HG03196 (cell line): ENCODE results near the gene TMEM203.

Experiments
- ATAC-seq: cut with Tn5 transposase; IDR thresholded peaks from one replicate; pipeline ENCODE4 v1.9.1; 2021; ENCODE audit not compliant: unreplicated experiment

TMEM203 gene

DNA sequence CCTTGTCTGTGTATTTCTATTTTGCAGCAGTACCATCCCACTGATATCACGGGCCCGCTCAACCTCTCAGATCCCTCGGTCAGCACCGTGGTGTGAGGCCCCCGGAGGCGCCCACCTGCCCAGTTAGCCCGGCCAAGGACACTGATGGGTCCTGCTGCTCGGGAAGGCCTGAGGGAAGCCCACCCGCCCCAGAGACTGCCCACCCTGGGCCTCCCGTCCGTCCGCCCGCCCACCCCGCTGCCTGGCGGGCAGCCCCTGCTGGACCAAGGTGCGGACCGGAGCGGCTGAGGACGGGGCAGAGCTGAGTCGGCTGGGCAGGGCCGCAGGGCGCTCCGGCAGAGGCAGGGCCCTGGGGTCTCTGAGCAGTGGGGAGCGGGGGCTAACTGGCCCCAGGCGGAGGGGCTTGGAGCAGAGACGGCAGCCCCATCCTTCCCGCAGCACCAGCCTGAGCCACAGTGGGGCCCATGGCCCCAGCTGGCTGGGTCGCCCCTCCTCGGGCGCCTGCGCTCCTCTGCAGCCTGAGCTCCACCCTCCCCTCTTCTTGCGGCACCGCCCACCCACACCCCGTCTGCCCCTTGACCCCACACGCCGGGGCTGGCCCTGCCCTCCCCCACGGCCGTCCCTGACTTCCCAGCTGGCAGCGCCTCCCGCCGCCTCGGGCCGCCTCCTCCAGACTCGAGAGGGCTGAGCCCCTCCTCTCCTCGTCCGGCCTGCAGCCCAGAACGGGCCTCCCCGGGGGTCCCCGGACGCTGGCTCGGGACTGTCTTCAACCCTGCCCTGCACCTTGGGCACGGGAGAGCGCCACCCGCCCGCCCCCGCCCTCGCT, 37.5 kb downstream of the TMEM203 start:
- ATAC-seq = no peak

DNA sequence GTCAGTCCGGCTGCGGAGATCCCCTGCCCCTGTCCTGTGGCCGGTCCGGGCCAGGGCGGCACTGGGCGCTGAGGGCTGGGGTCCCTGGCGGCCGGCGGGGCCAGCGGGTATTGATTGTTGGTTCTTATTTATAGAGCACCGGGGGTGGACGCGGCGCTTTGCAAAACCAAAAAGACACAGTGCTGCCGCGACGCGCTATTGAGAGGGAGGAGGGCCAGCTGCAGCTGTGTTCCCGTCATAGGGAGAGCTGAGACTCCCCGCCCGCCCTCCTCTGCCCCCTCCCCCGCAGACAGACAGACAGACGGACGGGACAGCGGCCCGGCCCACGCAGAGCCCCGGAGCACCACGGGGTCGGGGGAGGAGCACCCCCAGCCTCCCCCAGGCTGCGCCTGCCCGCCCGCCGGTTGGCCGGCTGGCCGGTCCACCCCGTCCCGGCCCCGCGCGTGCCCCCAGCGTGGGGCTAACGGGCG, 38.1 kb downstream of the TMEM203 start:
- ATAC-seq = no peak

DNA sequence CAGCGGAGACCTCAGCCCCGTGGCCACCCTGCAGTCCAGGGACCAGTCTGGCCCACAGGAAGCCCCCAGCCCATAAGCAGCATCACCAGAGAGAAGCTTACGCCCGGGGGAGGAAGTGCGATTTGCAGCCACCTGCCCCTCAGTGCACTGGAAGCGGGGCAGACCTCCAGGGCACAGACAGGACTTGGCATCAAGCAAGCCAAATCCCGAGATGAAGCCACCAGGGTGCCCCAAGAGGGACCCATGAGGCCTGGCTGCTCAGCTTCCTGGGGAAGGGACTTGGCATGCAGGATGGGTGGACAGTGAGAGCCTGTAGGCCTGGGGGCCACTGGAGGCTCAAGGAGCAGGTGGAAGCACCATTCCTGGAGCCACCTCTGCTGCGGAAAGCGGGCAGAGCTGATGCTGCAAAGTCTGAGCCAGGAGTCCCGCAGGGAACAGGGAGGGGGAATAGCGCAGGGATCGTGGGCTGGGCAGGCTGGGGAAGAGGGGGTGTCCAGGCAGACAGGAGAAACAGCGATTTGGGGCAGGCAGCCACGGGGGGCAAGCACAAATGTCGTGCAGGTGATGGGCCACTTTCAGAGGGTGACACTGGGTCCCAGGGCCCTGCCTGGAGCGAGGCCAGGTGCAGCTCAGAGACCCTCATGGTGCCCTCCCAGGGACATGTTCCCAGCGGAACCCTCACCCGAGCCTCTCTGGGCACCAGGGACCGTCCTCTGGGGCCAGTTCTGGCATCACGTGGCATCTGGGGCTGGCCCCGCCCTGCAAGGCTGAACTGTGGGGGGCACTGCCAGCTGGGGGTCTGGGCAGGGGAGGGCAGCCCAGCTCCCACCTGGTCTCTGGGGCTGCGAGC, 38.8 kb downstream of the TMEM203 start:
- ATAC-seq = no peak

DNA sequence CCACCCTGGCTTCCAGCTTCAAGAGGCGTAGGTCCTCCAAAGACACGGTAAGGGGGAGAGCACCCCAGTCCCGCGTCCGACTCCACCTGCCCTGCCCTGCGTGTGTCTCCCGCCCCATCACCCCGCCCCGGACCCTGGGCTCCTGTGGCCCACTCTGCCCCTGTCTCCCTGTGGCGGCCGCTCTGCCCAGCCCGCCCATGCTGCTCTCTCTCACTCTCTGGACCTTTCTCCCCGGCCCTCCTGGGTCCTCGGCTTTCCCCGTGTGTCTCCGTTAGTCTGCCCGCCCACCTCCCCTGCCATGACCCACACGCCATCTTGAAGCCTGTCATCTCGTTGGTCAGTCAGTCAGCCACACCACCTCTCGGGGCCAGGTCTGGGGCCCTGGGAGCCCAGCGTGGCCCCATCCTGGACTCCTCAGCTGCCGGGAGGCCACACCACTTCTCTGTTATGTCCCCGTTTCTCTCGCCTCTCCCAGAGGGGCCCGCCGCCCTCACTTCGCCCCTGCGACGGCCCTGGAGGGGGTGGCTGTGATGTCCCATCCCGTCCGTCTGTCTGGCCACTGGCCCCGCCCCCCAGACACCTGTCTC, 40.1 kb downstream of the TMEM203 start:
- ATAC-seq = no peak

DNA sequence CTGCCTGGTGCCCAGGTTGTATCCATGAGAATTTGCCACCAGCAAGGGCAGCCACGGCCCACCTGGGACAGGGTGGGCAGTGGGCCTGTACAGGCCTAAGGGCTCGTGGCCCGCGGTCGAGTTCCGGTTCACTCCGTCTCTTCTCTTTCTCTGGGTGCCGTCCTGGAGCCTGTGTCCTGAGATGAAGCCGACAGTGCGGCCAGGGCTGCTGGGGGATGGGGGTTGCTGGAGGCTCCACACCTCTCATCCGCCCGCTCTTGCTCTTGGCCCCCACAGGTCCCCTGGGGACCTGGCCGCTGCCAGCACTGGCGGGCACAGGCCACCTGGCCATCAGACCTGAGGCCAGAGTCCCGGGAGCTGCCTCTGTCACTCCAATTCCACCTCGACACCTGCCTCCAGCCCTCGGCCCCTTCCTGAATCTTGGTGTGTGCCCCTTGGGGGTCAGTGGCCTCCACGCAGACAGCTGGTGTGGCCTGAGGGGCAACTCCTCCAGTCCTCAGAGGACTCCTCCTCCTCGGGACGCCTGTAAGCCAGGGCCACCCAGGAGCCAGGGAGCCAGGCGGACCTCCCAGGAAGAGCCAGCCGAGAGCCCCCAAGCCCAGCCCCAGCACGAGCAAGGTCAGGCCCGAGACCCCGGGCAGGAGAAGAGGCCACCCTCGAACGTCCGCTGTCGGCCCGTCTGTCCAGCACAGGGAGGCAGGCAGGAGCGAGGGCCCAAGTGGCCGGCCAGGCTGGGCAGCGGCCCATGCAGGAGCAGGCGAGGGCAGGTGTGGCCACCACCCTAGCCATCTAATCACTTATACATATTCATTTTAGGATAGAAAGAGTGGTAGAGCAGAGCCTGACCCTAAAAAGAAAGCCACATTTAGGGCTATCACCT, 40.8 kb downstream of the TMEM203 start:
- ATAC-seq = no peak

DNA sequence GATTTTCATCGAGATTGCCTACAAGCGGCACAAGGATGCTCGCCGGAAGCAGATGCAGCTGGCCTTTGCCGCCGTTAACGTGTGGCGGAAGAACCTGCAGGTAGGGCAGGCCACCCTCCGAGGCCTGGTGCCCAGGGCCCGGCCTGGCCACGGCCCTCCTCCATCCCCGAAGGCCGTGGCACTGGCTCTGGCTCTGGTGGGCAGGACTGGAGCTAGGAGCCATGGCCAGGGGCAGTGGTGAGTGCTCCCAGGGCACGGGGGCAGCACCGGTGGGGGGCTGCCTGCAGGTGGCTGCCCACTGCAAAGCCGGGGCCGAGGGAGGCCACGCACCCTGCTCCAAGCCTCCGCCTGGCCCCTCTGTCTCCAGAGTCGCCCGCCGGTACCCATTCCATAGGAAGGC, 41.6 kb downstream of the TMEM203 start:
- no peak for ATAC-seq

DNA sequence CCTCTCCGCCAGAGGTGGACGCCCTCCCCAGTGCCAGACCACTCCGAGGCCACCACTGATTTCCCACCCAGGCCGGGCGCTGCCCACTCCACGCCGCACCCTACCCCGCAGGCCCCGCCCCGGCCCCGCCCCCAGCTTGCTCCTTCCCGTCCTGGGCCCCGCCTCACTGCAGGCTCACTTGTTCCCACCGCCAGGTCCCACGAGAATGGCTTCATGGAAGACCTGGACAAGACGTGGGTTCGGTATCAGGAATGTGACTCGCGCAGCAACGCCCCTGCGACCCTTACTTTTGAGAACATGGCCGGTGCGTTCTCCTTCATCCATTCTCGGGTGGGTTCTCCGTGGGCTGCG, 42.1 kb downstream of the TMEM203 start:
- ATAC-seq = no peak

DNA sequence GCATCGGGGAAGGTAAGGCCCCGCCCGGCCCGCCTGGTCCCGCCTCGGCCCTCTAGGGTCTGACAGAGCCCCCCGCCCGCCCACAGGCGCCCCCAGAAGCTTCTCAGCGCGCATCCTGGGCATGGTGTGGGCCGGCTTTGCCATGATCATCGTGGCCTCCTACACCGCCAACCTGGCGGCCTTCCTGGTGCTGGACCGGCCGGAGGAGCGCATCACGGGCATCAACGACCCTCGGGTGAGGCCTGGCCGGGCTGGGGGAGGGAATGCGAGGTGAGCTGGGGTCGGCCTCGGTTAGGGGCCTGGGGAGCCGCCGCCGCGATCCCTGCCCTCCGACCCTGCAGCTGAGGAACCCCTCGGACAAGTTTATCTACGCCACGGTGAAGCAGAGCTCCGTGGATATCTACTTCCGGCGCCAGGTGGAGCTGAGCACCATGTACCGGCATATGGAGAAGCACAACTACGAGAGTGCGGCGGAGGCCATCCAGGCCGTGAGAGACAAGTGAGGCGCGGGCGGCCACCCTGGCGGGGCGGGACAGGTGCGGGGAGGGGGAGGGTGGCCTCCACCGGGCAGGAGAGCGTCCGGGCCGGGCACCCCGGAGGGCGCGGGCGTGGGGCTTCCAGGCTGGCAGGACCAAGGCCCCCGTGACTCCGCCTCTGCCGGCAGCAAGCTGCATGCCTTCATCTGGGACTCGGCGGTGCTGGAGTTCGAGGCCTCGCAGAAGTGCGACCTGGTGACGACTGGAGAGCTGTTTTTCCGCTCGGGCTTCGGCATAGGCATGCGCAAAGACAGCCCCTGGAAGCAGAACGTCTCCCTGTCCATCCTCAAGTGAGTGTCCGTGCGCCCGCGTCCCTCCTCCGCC, 42.7 kb downstream of the TMEM203 start:
- no peak for ATAC-seq

DNA sequence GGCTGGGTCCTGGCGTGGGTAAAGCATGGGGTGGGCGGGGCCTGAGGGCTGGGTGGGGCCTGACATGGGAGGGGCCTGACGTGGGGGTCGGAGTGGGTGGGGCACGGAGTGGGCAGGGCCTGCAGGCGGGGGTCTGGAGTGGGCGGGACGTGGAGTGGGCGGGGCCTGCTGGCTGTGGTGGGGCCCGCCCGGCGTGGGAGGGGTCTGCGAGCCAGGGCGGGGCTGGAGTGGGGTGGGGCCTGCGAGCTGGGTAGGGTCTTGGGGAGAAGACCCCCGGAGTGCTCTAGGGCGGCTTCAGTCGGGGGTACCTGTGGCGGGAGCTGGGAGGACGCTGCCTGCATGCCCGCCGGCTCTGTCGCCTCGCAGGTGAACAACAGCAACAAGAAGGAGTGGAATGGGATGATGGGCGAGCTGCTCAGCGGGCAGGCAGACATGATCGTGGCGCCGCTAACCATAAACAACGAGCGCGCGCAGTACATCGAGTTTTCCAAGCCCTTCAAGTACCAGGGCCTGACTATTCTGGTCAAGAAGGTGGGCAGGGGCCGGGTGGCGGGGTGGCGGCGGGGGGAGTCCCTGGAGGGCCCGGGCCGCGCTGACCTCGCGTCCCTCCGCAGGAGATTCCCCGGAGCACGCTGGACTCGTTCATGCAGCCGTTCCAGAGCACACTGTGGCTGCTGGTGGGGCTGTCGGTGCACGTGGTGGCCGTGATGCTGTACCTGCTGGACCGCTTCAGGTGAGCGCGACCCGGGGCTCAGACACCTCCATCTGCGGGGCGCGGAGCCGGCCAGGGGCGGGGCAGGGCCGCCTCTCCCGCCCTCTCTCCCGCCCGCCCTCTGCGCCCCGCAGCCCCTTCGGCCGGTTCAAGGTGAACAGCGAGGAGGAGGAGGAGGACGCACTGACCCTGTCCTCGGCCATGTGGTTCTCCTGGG, 43.6 kb downstream of the TMEM203 start:
- no peak for ATAC-seq

DNA sequence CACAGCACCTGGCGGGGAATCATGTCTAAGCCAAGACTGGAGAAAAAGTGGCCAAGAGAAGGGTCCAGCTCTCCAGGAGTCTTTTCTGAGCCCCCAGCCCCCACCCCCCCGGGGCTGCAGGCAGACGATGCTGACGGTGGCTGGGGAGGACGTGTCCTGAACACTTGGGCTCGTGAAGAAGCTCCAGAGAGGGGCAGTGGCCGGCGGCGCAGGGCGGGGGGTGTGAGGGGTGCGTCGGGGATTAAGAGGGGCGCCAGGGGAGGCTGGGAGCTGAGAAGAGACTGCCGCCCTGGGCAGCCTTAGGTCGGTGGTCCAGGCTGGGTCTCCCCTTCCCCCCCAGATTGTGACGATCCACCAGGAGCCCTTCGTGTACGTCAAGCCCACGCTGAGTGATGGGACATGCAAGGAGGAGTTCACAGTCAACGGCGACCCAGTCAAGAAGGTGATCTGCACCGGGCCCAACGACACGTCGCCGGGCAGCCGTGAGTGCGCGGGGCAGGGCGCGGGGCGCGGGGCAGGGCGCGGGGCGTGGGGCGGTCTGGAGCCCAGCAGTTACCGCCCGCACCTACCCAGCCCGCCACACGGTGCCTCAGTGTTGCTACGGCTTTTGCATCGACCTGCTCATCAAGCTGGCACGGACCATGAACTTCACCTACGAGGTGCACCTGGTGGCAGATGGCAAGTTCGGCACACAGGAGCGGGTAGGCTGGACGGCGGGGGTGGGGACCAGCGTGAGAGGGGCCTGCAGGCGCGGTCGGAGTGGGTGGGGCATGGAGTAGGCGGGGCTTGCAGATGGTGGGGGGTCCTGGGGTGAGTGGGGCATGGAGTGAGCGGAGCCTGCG, 44.5 kb downstream of the TMEM203 start:
- no peak for ATAC-seq

DNA sequence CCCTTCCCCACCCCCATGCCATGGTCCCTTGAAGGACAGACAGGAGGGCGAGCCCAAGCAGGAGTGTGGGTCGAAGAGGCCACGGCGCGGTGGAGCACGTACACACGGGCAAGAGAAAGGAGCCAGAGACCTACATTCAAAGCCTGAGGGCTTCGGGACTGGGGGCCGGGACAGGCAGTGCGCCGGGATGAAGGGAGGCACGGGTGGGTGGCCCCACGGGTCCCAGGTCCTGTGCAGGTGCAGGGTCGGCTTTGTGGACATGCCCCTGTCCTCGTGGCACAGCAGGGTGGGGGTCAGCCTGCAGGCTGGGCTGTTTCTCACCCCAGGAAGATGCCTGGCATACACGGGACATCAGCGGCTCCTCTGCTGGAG, 45.4 kb downstream of the TMEM203 start:
- no peak for ATAC-seq

DNA sequence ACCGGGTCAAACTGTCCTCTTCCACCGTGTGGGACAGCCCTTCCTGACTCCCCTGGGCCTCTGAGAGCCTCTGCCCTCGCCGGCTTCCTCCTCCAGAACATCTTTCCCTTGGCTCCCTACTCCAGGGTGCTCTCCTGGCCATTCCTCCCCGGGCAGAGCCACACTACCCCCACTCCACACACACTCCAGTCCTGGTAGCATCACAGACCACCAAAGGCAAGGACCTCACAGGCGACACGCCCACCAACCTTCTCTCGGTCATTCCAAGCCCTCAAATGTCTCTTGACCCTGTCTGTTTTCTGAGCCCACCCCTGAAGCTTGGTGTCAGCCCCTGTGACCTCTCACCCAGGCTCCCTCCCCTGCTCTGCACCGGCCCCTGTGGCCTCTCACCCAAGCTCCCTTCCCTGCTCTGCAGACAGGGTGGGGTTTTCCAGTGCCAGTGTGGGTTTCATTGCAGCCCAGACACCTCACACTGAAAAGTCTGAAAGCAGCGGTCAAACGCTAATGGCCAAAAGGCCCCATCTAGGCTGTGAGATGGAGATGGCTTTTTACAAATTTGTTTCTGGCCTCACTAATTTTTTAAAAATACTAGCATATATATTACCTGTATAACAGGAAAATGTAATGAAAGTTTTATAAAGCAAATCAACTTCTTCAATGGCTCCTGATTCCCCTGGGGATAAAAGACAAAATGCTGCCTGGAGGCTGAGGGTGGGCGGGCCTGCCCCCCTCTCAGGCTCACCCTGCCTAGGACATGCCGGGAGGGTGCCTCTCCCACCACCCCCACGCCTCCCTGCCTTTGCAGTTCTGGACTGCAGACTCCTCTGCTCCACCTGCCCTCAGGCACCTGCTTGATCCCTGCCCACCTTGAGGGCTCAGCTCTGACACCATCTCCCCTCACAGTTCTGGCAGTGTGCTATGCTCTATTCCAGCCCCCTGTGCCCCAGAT, 46.1 kb downstream of the TMEM203 start:
- ATAC-seq = no peak

DNA sequence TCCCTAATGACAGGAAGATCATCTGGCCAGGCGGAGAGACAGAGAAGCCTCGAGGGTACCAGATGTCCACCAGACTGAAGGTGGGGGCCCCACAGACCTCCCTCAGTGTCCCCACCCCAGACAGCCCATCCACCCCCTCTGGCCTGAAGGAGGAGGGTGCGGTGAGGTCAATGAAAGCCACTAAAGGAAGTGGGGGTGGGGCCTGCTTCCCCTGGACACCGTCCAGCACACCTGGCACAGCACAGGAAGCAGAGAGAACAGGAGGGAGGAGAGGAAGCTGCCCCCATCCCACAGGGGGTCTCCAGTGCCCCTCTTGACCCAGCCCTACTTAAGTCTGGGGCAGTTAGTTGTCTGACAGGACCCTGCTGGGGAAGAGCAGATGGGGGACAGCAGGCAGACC, 46.8 kb downstream of the TMEM203 start:
- ATAC-seq = no peak

DNA sequence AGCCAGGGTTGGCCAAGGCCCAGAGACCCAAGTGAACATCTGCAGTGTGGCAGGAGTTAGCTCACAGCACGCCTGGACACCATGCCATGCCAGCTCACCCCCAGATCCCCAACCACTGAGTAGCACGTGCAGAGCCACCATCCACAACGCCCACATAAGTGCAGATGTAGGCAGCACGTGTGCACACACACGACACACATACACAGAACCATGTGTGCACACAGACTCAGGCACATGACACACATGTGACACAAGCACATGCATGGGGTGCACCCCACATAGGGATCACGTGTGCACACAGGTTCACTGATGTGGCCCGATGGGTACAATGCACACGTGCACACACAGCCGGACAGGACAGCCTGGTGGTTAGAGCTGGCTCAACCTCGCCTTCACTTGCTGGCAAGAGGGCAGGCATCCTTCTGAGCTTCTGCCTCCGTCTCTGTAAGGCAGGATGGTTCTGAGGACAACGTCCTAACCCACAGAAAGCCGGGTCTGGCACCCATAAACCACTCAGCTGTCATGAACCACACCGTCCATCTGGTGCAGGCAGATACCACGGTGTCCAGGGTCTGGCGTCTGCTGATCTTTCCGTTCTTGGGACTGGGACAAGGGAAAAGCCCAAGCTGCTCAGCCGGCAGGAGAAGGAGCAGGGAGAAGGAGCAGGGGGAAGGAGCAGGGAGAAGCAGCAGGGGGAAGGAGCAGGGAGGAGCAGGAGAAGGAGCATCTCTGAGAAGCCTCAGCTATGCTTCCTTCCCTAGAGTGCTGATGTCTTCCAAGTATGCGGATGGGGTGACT, 47.6 kb downstream of the TMEM203 start:
- no peak for ATAC-seq

DNA sequence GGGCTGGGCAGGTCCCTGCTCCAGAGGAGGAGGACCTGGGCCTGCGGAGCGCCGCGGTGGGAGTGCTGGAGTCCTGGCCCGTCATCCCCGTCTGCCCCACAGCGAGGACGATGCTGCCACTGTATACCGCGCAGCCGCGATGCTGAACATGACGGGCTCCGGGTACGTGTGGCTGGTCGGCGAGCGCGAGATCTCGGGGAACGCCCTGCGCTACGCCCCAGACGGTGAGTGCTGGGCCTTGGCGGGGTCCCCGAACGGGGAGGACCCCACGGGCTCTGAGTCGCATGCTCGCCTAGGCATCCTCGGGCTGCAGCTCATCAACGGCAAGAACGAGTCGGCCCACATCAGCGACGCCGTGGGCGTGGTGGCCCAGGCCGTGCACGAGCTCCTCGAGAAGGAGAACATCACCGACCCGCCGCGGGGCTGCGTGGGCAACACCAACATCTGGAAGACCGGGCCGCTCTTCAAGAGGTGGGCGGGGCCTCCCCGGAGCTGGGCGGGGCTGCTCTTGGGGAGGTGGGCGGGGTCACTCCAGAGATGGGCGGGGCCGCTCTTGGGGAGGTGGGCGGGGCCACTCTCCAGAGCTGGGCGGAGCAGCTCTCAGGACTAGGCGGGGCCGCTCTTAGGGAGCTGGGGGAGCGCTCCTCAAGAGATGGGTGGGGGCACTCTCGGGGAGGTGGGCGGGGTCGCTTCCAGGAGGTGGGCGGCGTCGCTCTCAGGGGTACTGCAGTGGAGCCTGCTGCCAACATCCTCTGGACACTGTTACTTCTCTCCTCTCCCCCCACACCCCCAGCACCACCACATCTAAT, 48.7 kb downstream of the TMEM203 start:
- ATAC-seq = no peak
